LNCaP clone FGC (cell line): Measurements from ENCODE around the gene SLC6A6.

Experiments
- DNase-seq: peaks from one replicate; pipeline ENCODE4 v3.0.0-alpha.2; 2011; ENCODE audit warnings: low read depth
- H3K4me3 ChIP-seq: 2 replicates; pipeline ENCODE4 v1.5.1; 2011; ENCODE audit warnings: mild to moderate bottlenecking, low read depth, low read length, control low read depth
- TF ChIP-seq, protein P1 (sequence below): IDR thresholded peaks from 2 replicates; pipeline ENCODE4 v1.5.1; 2012; ENCODE audit warnings: mild to moderate bottlenecking; ENCODE audit not compliant: control insufficient read depth, insufficient read depth; ENCODE audit errors: extremely low read depth

The SLC6A6 gene

DNA sequence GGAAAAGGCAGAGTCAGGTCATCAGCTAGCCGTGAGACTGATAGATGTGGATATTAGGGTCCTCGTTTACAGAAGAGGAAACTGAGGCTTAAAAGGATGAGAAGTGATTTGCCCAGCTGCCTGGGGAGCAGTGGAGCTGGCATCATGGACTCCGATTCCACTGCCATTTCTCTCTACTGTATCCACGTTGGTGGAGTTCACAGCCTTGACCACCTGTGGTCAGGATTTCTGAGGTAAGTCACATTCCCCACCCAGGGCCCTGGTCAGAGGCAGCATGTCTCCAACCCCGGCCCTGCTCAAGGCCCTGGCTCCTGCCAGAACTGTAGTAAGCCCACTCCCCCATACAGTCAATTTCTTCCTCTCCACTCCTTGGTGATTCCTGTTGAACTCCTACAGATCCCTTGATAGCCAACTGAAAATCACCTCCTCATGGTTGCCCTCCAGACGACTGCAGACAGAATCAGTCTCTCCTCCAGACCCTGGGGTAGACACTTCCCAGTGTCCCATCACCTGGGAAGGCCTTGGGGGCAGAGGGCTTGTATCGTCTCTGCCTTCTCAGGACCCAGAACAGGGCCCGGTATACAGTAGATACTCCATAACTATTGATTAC lies 41.2 kb upstream of the SLC6A6 start:
- no peak for DNase-seq
- no peak overlapping the region for H3K4me3 ChIP-seq
- TF ChIP-seq, protein P1, sequence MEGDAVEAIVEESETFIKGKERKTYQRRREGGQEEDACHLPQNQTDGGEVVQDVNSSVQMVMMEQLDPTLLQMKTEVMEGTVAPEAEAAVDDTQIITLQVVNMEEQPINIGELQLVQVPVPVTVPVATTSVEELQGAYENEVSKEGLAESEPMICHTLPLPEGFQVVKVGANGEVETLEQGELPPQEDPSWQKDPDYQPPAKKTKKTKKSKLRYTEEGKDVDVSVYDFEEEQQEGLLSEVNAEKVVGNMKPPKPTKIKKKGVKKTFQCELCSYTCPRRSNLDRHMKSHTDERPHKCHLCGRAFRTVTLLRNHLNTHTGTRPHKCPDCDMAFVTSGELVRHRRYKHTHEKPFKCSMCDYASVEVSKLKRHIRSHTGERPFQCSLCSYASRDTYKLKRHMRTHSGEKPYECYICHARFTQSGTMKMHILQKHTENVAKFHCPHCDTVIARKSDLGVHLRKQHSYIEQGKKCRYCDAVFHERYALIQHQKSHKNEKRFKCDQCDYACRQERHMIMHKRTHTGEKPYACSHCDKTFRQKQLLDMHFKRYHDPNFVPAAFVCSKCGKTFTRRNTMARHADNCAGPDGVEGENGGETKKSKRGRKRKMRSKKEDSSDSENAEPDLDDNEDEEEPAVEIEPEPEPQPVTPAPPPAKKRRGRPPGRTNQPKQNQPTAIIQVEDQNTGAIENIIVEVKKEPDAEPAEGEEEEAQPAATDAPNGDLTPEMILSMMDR, result no peak

DNA sequence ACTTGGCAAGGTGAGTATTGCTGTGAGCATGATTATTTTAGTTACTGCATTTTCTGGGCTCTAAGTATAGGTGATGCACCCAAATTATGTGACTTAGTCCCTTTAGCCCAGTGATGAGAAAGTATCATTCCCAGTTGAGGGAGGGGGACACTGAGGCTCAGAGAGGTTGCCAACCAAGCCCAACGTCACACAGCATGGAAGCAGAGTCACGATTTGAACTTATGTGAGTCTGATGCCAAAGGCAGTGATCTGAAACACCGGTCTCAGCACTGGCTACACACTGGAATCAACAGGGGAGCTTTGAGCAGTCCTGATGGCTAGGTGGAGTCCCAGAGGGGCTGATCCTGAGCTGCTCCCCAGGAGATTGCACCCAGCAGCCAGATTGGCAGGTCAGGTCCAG lies 39.5 kb upstream of the SLC6A6 start:
- no peak overlapping the region for H3K4me3 ChIP-seq
- DNase-seq, result no peak
- TF ChIP-seq, protein P1, result no peak

DNA sequence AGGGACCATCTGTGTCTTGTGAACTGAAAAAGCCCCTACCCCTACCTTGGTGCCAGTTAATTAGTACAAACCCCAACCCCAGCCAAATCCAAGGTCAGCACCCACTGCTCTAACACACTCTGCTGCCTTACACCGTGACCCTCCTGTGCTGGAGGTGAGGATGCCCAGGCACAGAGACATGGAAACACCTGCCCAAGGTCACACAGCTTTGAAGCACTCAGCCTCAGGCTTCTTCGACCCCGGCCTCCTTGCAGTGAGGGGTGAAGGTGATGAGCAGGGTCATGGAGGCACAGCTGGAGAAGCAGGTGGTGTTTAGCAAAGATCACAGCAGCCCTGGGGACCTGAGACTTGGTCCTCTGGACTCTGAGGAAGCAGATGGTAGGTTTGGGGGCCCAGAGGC lies 39.0 kb upstream of the SLC6A6 start:
- no peak for DNase-seq
- TF ChIP-seq, protein P1, result no peak
- H3K4me3 ChIP-seq, result no peak overlapping the region

DNA sequence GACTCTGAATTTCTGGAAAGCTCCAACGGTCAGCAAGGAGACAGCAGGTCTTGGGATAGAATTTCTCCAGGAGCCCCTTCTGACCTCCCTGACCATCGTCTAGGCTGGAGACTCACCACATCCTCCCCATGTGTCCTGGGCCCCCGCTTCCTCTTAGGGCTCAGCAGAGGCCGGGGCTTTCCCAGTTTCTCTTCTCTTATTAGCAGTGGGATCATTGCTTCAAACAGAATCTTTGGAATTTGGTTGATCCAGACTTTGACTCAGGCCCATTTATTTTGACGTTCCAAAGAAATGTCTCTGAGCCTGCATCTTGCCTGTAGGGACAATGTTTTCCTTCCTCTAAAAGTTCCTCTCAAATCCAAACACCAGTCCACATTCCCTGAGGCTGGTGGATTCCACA lies 38.4 kb upstream of the SLC6A6 start:
- no peak for DNase-seq
- TF ChIP-seq, protein P1, result no peak
- H3K4me3 ChIP-seq, result no peak overlapping the region

DNA sequence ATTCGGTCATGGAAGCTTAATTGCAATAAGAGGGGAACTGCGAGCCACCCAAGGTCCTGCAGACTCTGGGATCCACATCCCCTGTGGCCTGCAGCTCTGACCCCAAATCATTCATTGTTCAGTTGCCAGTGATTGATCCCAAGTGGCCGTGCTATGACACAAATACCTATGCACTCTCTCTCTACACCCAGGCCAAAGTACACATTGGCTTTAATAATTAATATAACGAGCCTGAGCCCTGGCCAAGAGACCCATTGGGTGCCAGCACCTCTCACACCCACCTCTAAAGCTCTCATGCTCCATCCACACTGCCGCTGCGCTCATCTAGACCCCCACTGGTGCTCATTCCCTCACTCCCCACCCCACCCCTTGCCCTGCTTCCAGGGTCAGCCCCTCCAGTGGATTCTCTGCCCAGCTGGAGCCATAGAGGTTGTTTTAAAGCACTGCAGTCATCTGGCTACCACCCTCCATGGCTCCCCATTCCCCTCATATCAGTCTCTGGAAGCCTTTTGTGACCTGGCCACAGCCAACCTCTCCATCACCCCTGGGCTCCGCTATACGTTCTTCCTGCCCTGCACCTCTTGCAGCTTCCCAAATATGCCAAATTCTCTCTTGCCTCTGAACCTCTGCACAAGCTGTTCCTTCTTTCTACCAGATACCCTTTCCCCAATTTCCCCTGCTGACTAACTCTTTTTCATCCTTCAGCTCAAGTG lies 37.7 kb upstream of the SLC6A6 start:
- H3K4me3 ChIP-seq, result no peak overlapping the region
- TF ChIP-seq, protein P1, result no peak
- DNase-seq, result no peak

DNA sequence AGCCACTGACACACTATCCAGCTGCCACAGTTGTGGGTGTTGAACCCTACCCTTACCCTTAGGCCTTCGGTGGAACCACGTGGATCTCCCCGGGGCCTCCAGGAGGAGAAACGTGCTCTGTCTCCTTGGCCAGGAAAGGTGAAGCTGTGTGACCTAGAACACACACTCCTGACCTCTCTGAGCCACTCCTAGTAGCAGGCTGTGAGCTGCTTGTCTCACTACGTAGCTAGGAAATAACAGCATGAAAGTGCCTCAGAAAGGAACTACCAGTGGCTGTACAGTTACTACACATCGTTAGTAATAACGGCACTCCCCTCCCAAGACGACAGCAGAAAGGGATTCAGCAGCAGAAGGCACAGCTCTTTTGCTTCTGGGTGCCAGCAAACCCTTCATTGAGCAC lies 36.2 kb upstream of the SLC6A6 start:
- no peak for DNase-seq
- TF ChIP-seq, protein P1, result no peak
- H3K4me3 ChIP-seq, result no peak overlapping the region
